Adipose tissue (tissue), 3 donors: ENCODE results near the gene PGLYRP4. TPM values are rescaled to one million over a fixed set of nuclear protein-coding genes. Genes with fewer than 3 reads are reported as not detected.

Experiments used
- H3K27ac ChIP-seq: one replicate; pipeline ENCODE4 v1.5.1; 2013; ENCODE audit warnings: low read depth, low read length
- WGBS, 3 donors: extraction: QIAGEN DNeasy Blood & Tissue Kit; methylation state at CpG; one replicate each; pipeline ENCODE4 v1.1.7; 2013; 5-methylcytosine and 5-hydroxymethylcytosine counted together
- polyA plus RNA-seq, 3 donors: library from polyadenylated mRNA; stranded (reverse); fragments of 200-250 nt; gene quantifications; one replicate each; pipeline ENCODE4 v1.2.3, GENCODE V29; 2013
- donor health status: healthy with polysubstance abuse.
- donor health status: Bipolar disorder and iron deficiency.
- donor health status: healthy.

Gene PGLYRP4
- not detected for polyA plus RNA-seq

- no peak within 1 kb of the TSS for H3K27ac ChIP-seq
- 52 to 59% (median 55%) methylated on average over 9 to 10 of the region's 10 CpGs for WGBS, 3 donors
Measured at GRCh38 chr1:153348511-153349362, at the start of gene PGLYRP4. Gene PGLYRP4 (minus strand): TSS chr1:153348841. CDS start chr1:153347932, 909 bp downstream.

GRCh38 chr1:153397924-153398651 lies 49.4 kb upstream of the PGLYRP4 start:
- no peak overlapping the region for H3K27ac ChIP-seq
- WGBS, 3 donors = 68 to 82% (median 77%) methylated on average over 6 of the region's 6 CpGs

- WGBS, 3 donors = 67 to 82% (median 79%) methylated on average over 19 of the region's 19 CpGs
- no peak overlapping the region for H3K27ac ChIP-seq
Measured at GRCh38 chr1:153397051-153397923, 48.6 kb upstream of the PGLYRP4 start.

GRCh38 chr1:153396461-153396860 lies 47.8 kb upstream of the PGLYRP4 start:
- 66 to 83% (median 82%) methylated on average over 6 of the region's 6 CpGs for WGBS, 3 donors
- H3K27ac ChIP-seq = no peak overlapping the region

GRCh38 chr1:153395776-153396175 lies 47.1 kb upstream of the PGLYRP4 start:
- no peak overlapping the region for H3K27ac ChIP-seq
- 68 to 86% (median 81%) methylated on average over 6 of the region's 6 CpGs for WGBS, 3 donors

GRCh38 chr1:153395136-153395685 lies 46.6 kb upstream of the PGLYRP4 start:
- 75 to 78% (median 76%) methylated on average over 7 of the region's 7 CpGs for WGBS, 3 donors

GRCh38 chr1:153394391-153394790 lies 45.8 kb upstream of the PGLYRP4 start:
- 67 to 78% (median 74%) methylated on average over 5 of the region's 5 CpGs for WGBS, 3 donors
- H3K27ac ChIP-seq = no peak overlapping the region

More at GRCh38 chr1:153395136-153395685, 46.6 kb upstream of the PGLYRP4 start:
- H3K27ac ChIP-seq = no peak overlapping the region

GRCh38 chr1:153393926-153394325 lies 45.3 kb upstream of the PGLYRP4 start:
- no peak overlapping the region for H3K27ac ChIP-seq
- WGBS, 3 donors = 57 to 71% (median 65%) methylated on average over 6 of the region's 6 CpGs

GRCh38 chr1:153392822-153393221 lies 44.2 kb upstream of the PGLYRP4 start:
- WGBS, 3 donors = 72 to 80% (median 77%) methylated on average over 3 of the region's 3 CpGs
- H3K27ac ChIP-seq = no peak overlapping the region

- no peak overlapping the region for H3K27ac ChIP-seq
- 50 to 63% (median 57%) methylated on average over 3 of the region's 3 CpGs for WGBS, 3 donors
Measured at GRCh38 chr1:153392258-153392657, 43.6 kb upstream of the PGLYRP4 start.

GRCh38 chr1:153390938-153391710 lies 42.5 kb upstream of the PGLYRP4 start, which contains the start of gene S100A8:
Gene S100A8 (minus strand): TSS chr1:153391073. CDS start chr1:153390535, 538 bp downstream.
- H3K27ac ChIP-seq = peak within 1 kb of the TSS; percentile 43
- 49 to 64% (median 50%) methylated on average over 7 of the region's 7 CpGs for WGBS, 3 donors

GRCh38 chr1:153389973-153390879 lies 41.6 kb upstream of the PGLYRP4 start:
- WGBS, 3 donors = 57 to 65% (median 60%) methylated on average over 17 of the region's 17 CpGs
- peak overlapping the region; percentile 43 for H3K27ac ChIP-seq

- WGBS, 3 donors = 77 to 88% (median 88%) methylated on average over 1 of the region's 1 CpG
Measured at GRCh38 chr1:153389401-153389800, 40.8 kb upstream of the PGLYRP4 start.

GRCh38 chr1:153387785-153388184 lies 39.1 kb upstream of the PGLYRP4 start:
- no peak overlapping the region for H3K27ac ChIP-seq
- WGBS, 3 donors = 56 to 87% (median 83%) methylated on average over 4 of the region's 4 CpGs

More at GRCh38 chr1:153389401-153389800, 40.8 kb upstream of the PGLYRP4 start:
- no peak overlapping the region for H3K27ac ChIP-seq

- 77 to 88% (median 85%) methylated on average over 4 of the region's 4 CpGs for WGBS, 3 donors
Measured at GRCh38 chr1:153387001-153387400, 38.4 kb upstream of the PGLYRP4 start.

GRCh38 chr1:153386500-153386901 lies 37.9 kb upstream of the PGLYRP4 start:
- no peak overlapping the region for H3K27ac ChIP-seq
- 47 to 70% (median 68%) methylated on average over 5 of the region's 5 CpGs for WGBS, 3 donors

More at GRCh38 chr1:153387001-153387400, 38.4 kb upstream of the PGLYRP4 start:
- H3K27ac ChIP-seq = no peak overlapping the region
